Endothelial cell (in vitro differentiated cells): Measurements from ENCODE around the gene PAQR3. TPM values are rescaled to one million over a fixed set of nuclear protein-coding genes. Genes with fewer than 3 reads are reported as not detected.
A peak's percentile ranks its signal among the peaks of the same experiment; 100 is the strongest.

Experiments used
- DNase-seq: peaks from one replicate; pipeline ENCODE4 v3.0.0; 2021; ENCODE audit warnings: low spot score
- H3K27ac Mint-ChIP-seq: one replicate; pipeline ENCODE4 v1.8.0; 2021; ENCODE audit warnings: mixed read lengths, inconsistent platforms; ENCODE audit not compliant: unreplicated experiment
- H3K27me3 Mint-ChIP-seq: one replicate; pipeline ENCODE4 v1.8.0; 2021; ENCODE audit warnings: mild to moderate bottlenecking, moderate library complexity, mixed read lengths, inconsistent platforms; ENCODE audit not compliant: unreplicated experiment
- H3K36me3 Mint-ChIP-seq: one replicate; pipeline ENCODE4 v1.8.0; 2021; ENCODE audit warnings: mild to moderate bottlenecking, low read depth, mixed read lengths, inconsistent platforms; ENCODE audit not compliant: unreplicated experiment
- H3K4me1 Mint-ChIP-seq: one replicate; pipeline ENCODE4 v1.8.0; 2021; ENCODE audit warnings: mild to moderate bottlenecking, mixed read lengths, inconsistent platforms; ENCODE audit not compliant: unreplicated experiment
- H3K4me3 Mint-ChIP-seq: one replicate; pipeline ENCODE4 v1.8.0; 2021; ENCODE audit warnings: mild to moderate bottlenecking, mixed read lengths, inconsistent platforms; ENCODE audit not compliant: unreplicated experiment
- H3K9me3 Mint-ChIP-seq: one replicate; pipeline ENCODE4 v1.8.0; 2021; ENCODE audit warnings: mixed read lengths, inconsistent platforms; ENCODE audit not compliant: unreplicated experiment
- CTCF ChIP-seq: fragments of 200-600 bp; sonication (generic); IDR thresholded peaks from one replicate; pipeline ENCODE4 v1.5.0; 2021; ENCODE audit warnings: antibody characterized with exemption; ENCODE audit not compliant: unreplicated experiment
- total RNA-seq: library from RNA; stranded (reverse); fragmentation: NEBNext Ultra II Directional; extraction: Animal tissue kit (Norgen Biotek cat#: 25700); gene quantifications from one replicate; pipeline ENCODE4 v1.2.1, GENCODE V29; 2021; ENCODE audit not compliant: unreplicated experiment

The PAQR3 gene
- total RNA-seq, 1 donor from 2014 or later: 28.9 TPM

- H3K27me3 Mint-ChIP-seq: peaks cover 4% of the 10 kb centered on the region
These were observed 73.8 kb downstream of the PAQR3 start for GRCh38 chr4:78865451-78865850.

GRCh38 chr4:78864405-78865024 lies 74.7 kb downstream of the PAQR3 start:
- DNase-seq: peak; percentile 21
- TF ChIP-seq CTCF: peak; percentile 61
- Mint-ChIP-seq H3K36me3 (peaks cover 47% of the 10 kb centered on the region), H3K4me3 (no peak overlapping the region), H3K27me3 (peaks cover 4% of the 10 kb centered on the region), H3K27ac (no peak overlapping the region), H3K4me1 (no peaks in the 10 kb centered on the region), H3K9me3 (no peaks in the 10 kb centered on the region)

More at GRCh38 chr4:78865451-78865850, 73.8 kb downstream of the PAQR3 start:
- Mint-ChIP-seq H3K9me3 (no peaks in the 10 kb centered on the region), H3K4me1 (no peaks in the 10 kb centered on the region), H3K4me3 (peak overlapping the region; percentile 31), H3K27ac (no peak overlapping the region), H3K36me3 (peaks cover 42% of the 10 kb centered on the region)
- TF ChIP-seq CTCF: no peak
- no peak for DNase-seq

DNA sequence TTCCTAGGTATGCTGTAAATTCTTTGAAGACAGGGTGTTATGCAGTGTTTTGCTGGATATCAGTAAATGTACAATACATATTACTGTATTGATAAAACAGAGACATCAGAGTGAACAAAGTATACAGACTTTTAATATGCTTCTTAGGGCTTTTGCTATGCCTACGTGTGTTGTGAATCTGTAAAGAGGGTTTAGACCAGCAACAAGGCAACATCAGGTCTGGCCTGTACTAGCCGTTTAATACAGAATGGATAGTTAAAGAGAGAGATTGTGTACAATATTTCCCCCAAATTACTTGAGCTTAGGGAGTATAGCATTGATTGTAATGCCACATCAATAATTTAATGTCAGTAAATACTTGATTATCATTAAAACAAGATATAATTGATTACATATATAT lies 75.2 kb downstream of the PAQR3 start:
- Mint-ChIP-seq H3K9me3 (no peaks in the 10 kb centered on the region), H3K27ac (no peak overlapping the region), H3K27me3 (peaks cover 4% of the 10 kb centered on the region), H3K36me3 (peaks cover 50% of the 10 kb centered on the region), H3K4me3 (no peak overlapping the region), H3K4me1 (no peaks in the 10 kb centered on the region)
- DNase-seq: no peak
- no peak for TF ChIP-seq CTCF

GRCh38 chr4:78863254-78863869 lies 75.9 kb downstream of the PAQR3 start:
- no peaks in the 10 kb centered on the region for H3K9me3 Mint-ChIP-seq
- no peak for TF ChIP-seq CTCF
- H3K27ac Mint-ChIP-seq: peak overlapping the region; percentile 22
- no peaks in the 10 kb centered on the region for H3K4me1 Mint-ChIP-seq
- H3K36me3 Mint-ChIP-seq: peaks cover 44% of the 10 kb centered on the region
- no peak overlapping the region for H3K4me3 Mint-ChIP-seq
- peaks cover 4% of the 10 kb centered on the region for H3K27me3 Mint-ChIP-seq
- no peak for DNase-seq

DNA sequence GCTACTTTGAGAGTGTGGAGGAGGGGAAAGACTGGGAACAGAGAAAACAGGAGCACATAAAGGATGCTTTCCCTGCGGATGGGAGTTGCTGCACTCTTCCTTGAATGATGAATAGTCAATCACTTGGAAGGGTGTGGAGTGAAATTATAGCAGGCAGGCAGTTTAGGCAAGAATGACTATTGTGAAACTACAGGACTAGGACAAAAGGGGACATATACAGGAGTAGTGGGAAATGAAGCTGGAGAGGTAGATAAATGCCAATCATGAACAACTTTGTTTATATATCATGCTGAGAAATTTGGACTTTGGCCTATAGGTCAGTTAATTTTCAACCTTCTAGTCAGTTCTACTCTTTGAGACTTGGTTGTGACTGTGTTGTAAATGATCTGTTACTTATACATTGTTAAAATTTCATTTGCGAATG lies 76.9 kb downstream of the PAQR3 start:
- TF ChIP-seq CTCF: no peak
- Mint-ChIP-seq H3K27ac (peak overlapping the region; percentile 39), H3K4me3 (no peak overlapping the region), H3K27me3 (peaks cover 3% of the 10 kb centered on the region), H3K36me3 (peaks cover 34% of the 10 kb centered on the region), H3K9me3 (no peaks in the 10 kb centered on the region), H3K4me1 (no peaks in the 10 kb centered on the region)
- no peak for DNase-seq
